Caco-2 (cell line): ENCODE data around the gene ABHD8. TPM values are rescaled to one million over a fixed set of nuclear protein-coding genes. Genes with fewer than 3 reads are reported as not detected.

Experiments
- BruUV-seq: library from RNA; stranded (reverse); fragments of 400-500 nt; replicated peaks from 2 replicates; lab custom pipeline; 2021; lab: Mats Ljungman, UMichigan
- CTCF ChIA-PET: fragments of 300-600 bp; sonication (Branson Sonifier 250); formaldehyde crosslinking; loops from one replicate; lab custom pipeline; 2022; ENCODE audit warnings: antibody characterized with exemption; lab: Charles Lee
- POLR2A ChIA-PET: fragments of 300-600 bp; sonication (Branson Sonifier 250); formaldehyde crosslinking; loops from one replicate; lab custom pipeline; 2022; ENCODE audit warnings: antibody characterized with exemption; lab: Charles Lee
- DNase-seq, 2 experiments: peaks; one replicate each; pipeline versions ENCODE4 v3.0.0 to v3.0.0-alpha.2; 2020 to 2022
- H3K27me3 ChIP-seq: replicated peaks from 2 replicates; pipeline ENCODE4 v1.6.0; 2011; ENCODE audit warnings: low read length; ENCODE audit not compliant: control insufficient read depth, insufficient read depth
- H3K36me3 ChIP-seq: 2 replicates; pipeline ENCODE4 v1.5.1; 2011; ENCODE audit warnings: low read length; ENCODE audit not compliant: control insufficient read depth, insufficient read depth
- H3K4me1 ChIP-seq: fragments of 250-450 bp; sonication (Bioruptor Pico); 2 replicates; pipeline ENCODE4 v1.5.1; 2020; ENCODE audit warnings: mild to moderate bottlenecking
- H3K4me3 ChIP-seq: 2 replicates; pipeline ENCODE4 v1.5.1; 2011; ENCODE audit warnings: low read depth, mild to moderate bottlenecking, control low read depth, low read length
- H3K9me3 ChIP-seq: fragments of 250-450 bp; sonication (Bioruptor Pico); 2 replicates; pipeline ENCODE4 v1.5.1; 2020; ENCODE audit warnings: mild to moderate bottlenecking, moderate library complexity
- H3K27ac Mint-ChIP-seq: one replicate; pipeline ENCODE4 v1.8.0; 2022; ENCODE audit warnings: mixed read lengths; ENCODE audit not compliant: unreplicated experiment
- H3K27me3 Mint-ChIP-seq: one replicate; pipeline ENCODE4 v1.8.0; 2022; ENCODE audit warnings: mixed read lengths; ENCODE audit not compliant: insufficient read depth, unreplicated experiment
- H3K36me3 Mint-ChIP-seq: one replicate; pipeline ENCODE4 v1.8.0; 2022; ENCODE audit warnings: mild to moderate bottlenecking, mixed read lengths; ENCODE audit not compliant: insufficient read depth, unreplicated experiment
- H3K4me1 Mint-ChIP-seq: one replicate; pipeline ENCODE4 v1.8.0; 2022; ENCODE audit warnings: low read depth, mixed read lengths; ENCODE audit not compliant: unreplicated experiment
- H3K4me3 Mint-ChIP-seq: one replicate; pipeline ENCODE4 v1.8.0; 2022; ENCODE audit warnings: mild to moderate bottlenecking, moderate library complexity, mixed read lengths; ENCODE audit not compliant: unreplicated experiment
- H3K9me3 Mint-ChIP-seq: one replicate; pipeline ENCODE4 v1.8.0; 2022; ENCODE audit warnings: mixed read lengths; ENCODE audit not compliant: unreplicated experiment
- CTCF ChIP-seq, 2 experiments: fragments of 200-600 bp in 1 of 2; IDR thresholded peaks; 1 replicate in 1 of 2; 2 replicates in 1 of 2; pipeline versions ENCODE4 v1.5.1 to v1.8.0; 2011 to 2022; ENCODE audit warnings: antibody characterized with exemption in 1 of 2, control low read depth in 1 of 2, inconsistent platforms in 1 of 2, low read depth in 1 of 2, low read length in 1 of 2, mild to moderate bottlenecking in 1 of 2, moderate library complexity in 1 of 2; ENCODE audit not compliant: insufficient read depth in 1 of 2, severe bottlenecking in 1 of 2, unreplicated experiment in 1 of 2
- intact Hi-C: fragments of 100-400 bp; cut with micrococcal nuclease; formaldehyde crosslinking; loops from one replicate; pipeline ENCODE4 v1.10.0; 2022; ENCODE audit not compliant: unreplicated experiment
- total RNA-seq: library from RNA; stranded (reverse); gene quantifications from 2 replicates; pipeline ENCODE4 v1.2.3, GENCODE V29; 2022

The ABHD8 gene
- total RNA-seq, 1 experiment from 2014 or later = 11.3 TPM

- Histone ChIP-seq H3K4me3 (no peak overlapping the region), H3K27me3 (no peaks in the 10 kb centered on the region), H3K36me3 (peaks cover 1% of the 10 kb centered on the region; the same call in 1 of the 2 replicates), H3K4me1 (peaks cover 24% of the 10 kb centered on the region), H3K9me3 (no peaks in the 10 kb centered on the region)
- POLR2A ChIA-PET = no interaction called here
- intact Hi-C loops = no loop called here
- H3K4me3 Mint-ChIP-seq = peak overlapping the region; percentile 75
- H3K27ac Mint-ChIP-seq = no peak overlapping the region
- H3K4me1 Mint-ChIP-seq = no peaks in the 10 kb centered on the region
- no peak for TF ChIP-seq CTCF (IDR thresholded peaks at IDR 0.05; ENCODE audit: insufficient read depth in 1 of 2, low read depth in 1 of 2, low read length in 1 of 2, severe bottlenecking in 1 of 2, unreplicated experiment in 1 of 2)
- no peak for DNase-seq
- H3K27me3 Mint-ChIP-seq = no peaks in the 10 kb centered on the region
- H3K36me3 Mint-ChIP-seq = peaks cover 28% of the 10 kb centered on the region
- CTCF ChIA-PET = interaction anchor here (1.1 to 1.6 kb wide), 2 partner anchors 18 to 25 kb away, joined by 3 read pairs; partner anchors contain the start of gene MRPL34
- no TSS peak for BruUV-seq
- H3K9me3 Mint-ChIP-seq = no peaks in the 10 kb centered on the region
These were observed 27.2 kb upstream of the ABHD8 start for GRCh38 chr19:17330262-17331044.

- intact Hi-C loops = loop anchor here (5.0 kb wide), 1 partner anchor 37 kb away; no protein-coding TSS in a partner anchor
- no peaks in the 10 kb centered on the region for H3K4me1 Mint-ChIP-seq
- peak overlapping the region; percentile 57 for H3K4me3 ChIP-seq
- peaks cover 1% of the 10 kb centered on the region for H3K36me3 ChIP-seq
- no peaks in the 10 kb centered on the region for H3K27me3 ChIP-seq
- no peak for TF ChIP-seq CTCF (IDR thresholded peaks at IDR 0.05; ENCODE audit: insufficient read depth in 1 of 2, low read depth in 1 of 2, low read length in 1 of 2, severe bottlenecking in 1 of 2, unreplicated experiment in 1 of 2)
- no peaks in the 10 kb centered on the region for H3K27me3 Mint-ChIP-seq
- H3K36me3 Mint-ChIP-seq = peaks cover 24% of the 10 kb centered on the region
- peak overlapping the region; percentile 75 for H3K4me3 Mint-ChIP-seq
- POLR2A ChIA-PET = interaction anchor here (1.1 to 2.9 kb wide), 2 partner anchors 20 to 76 kb away, joined by 3 to 17 read pairs; partner anchors contain the start of genes BST2 and DDA1
- BruUV-seq = no TSS peak
- H3K9me3 Mint-ChIP-seq = no peaks in the 10 kb centered on the region
- CTCF ChIA-PET = interaction anchor here (0.6 to 1.6 kb wide), 3 partner anchors 17 to 24 kb away, joined by 3 read pairs; partner anchors contain the start of gene MRPL34
- H3K4me1 ChIP-seq = peaks cover 24% of the 10 kb centered on the region
- peak overlapping the region; percentile 21 for H3K27ac Mint-ChIP-seq
- no peaks in the 10 kb centered on the region for H3K9me3 ChIP-seq
- DNase-seq = no peak
These were observed 26.4 kb upstream of the ABHD8 start for GRCh38 chr19:17329366-17330261.
